C4-2B (cell line): ENCODE measurements around the gene KRTAP5-5.

Source experiments
- ZFX ChIP-seq: fragments of 450-650 bp; IDR thresholded peaks from 2 replicates; pipeline ENCODE4 v1.6.1; 2017
- TF ChIP-seq, protein P1 (sequence below): fragments of 450-650 bp; conservative IDR thresholded peaks from 2 replicates; pipeline ENCODE4 v1.5.1; 2017; ENCODE audit warnings: mild to moderate bottlenecking

DNA sequence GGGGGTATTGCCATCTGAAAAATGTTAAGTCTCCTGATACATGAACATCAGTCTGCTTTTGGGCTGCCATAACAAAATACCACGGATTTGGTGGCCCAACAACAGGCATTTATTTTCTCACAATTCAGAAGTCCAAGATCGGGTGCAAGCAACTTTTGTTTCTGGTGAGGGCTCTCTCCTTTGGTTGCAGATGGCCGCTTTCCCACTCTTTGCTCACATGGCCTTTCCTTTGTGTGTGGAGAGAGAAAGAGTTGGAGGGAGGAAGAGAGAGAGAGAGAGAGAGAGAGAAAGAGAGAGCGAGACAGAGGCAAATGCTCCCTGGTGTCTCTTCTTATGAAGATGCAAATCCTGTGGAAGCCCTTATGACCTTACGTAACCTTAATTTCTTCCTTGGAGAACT is 28.9 kb upstream of the KRTAP5-5 start:
- TF ChIP-seq, protein P1, sequence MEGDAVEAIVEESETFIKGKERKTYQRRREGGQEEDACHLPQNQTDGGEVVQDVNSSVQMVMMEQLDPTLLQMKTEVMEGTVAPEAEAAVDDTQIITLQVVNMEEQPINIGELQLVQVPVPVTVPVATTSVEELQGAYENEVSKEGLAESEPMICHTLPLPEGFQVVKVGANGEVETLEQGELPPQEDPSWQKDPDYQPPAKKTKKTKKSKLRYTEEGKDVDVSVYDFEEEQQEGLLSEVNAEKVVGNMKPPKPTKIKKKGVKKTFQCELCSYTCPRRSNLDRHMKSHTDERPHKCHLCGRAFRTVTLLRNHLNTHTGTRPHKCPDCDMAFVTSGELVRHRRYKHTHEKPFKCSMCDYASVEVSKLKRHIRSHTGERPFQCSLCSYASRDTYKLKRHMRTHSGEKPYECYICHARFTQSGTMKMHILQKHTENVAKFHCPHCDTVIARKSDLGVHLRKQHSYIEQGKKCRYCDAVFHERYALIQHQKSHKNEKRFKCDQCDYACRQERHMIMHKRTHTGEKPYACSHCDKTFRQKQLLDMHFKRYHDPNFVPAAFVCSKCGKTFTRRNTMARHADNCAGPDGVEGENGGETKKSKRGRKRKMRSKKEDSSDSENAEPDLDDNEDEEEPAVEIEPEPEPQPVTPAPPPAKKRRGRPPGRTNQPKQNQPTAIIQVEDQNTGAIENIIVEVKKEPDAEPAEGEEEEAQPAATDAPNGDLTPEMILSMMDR: no peak
- TF ChIP-seq ZFX: no peak
